IPS-15b (cell line): ENCODE data around the gene CDHR4.

Experiments
- H3K27me3 ChIP-seq: one replicate; pipeline ENCODE4 v1.6.1; 2013; ENCODE audit warnings: low read length; ENCODE audit not compliant: control insufficient read depth, insufficient read depth
- H3K36me3 ChIP-seq: one replicate; pipeline ENCODE4 v1.6.1; 2013; ENCODE audit warnings: low read length; ENCODE audit not compliant: control insufficient read depth, insufficient read depth
- H3K4me1 ChIP-seq: one replicate; pipeline ENCODE4 v1.6.1; 2013; ENCODE audit warnings: mild to moderate bottlenecking, low read length; ENCODE audit not compliant: control insufficient read depth, insufficient read depth
- H3K4me3 ChIP-seq: one replicate; pipeline ENCODE4 v1.5.1; 2013; ENCODE audit warnings: low read depth, low read length
- H3K9ac ChIP-seq: one replicate; pipeline ENCODE4 v1.6.1; 2013; ENCODE audit warnings: low read depth, mild to moderate bottlenecking, low read length
- H3K9me3 ChIP-seq: one replicate; pipeline ENCODE4 v1.6.1; 2013; ENCODE audit warnings: mild to moderate bottlenecking, low read length; ENCODE audit not compliant: control insufficient read depth, insufficient read depth

Gene CDHR4

GRCh38 chr3:49799105-49799504 lies 568 bp downstream of the CDHR4 start:
- H3K9ac ChIP-seq = no peak overlapping the region
- H3K36me3 ChIP-seq = no peaks in the 10 kb centered on the region
- H3K27me3 ChIP-seq = peaks cover 14% of the 10 kb centered on the region
- no peak overlapping the region for H3K4me3 ChIP-seq
- H3K4me1 ChIP-seq = peaks cover 2% of the 10 kb centered on the region
- H3K9me3 ChIP-seq = no peaks in the 10 kb centered on the region

- Histone ChIP-seq H3K27me3 (no peaks in the 10 kb centered on the region), H3K9me3 (no peaks in the 10 kb centered on the region), H3K36me3 (no peaks in the 10 kb centered on the region), H3K4me3 (no peak overlapping the region), H3K9ac (no peak overlapping the region), H3K4me1 (no peaks in the 10 kb centered on the region)
These were observed 4.5 kb downstream of the CDHR4 start for GRCh38 chr3:49794926-49795905.

GRCh38 chr3:49794431-49794830 lies 5.2 kb downstream of the CDHR4 start:
- Histone ChIP-seq H3K9me3 (no peaks in the 10 kb centered on the region), H3K9ac (no peak overlapping the region), H3K36me3 (no peaks in the 10 kb centered on the region), H3K4me3 (no peak overlapping the region), H3K4me1 (peaks cover 3% of the 10 kb centered on the region), H3K27me3 (no peaks in the 10 kb centered on the region)

- Histone ChIP-seq H3K27me3 (no peaks in the 10 kb centered on the region), H3K4me1 (peaks cover 3% of the 10 kb centered on the region), H3K4me3 (no peak overlapping the region), H3K9me3 (no peaks in the 10 kb centered on the region), H3K9ac (no peak overlapping the region), H3K36me3 (no peaks in the 10 kb centered on the region)
These were observed 6.1 kb downstream of the CDHR4 start for GRCh38 chr3:49793486-49794085.

GRCh38 chr3:49792371-49793150 lies 7.1 kb downstream of the CDHR4 start:
- Histone ChIP-seq H3K4me3 (no peak overlapping the region), H3K36me3 (no peaks in the 10 kb centered on the region), H3K9ac (no peak overlapping the region), H3K4me1 (peaks cover 3% of the 10 kb centered on the region), H3K27me3 (no peaks in the 10 kb centered on the region), H3K9me3 (no peaks in the 10 kb centered on the region)

- Histone ChIP-seq H3K36me3 (no peaks in the 10 kb centered on the region), H3K9ac (no peak overlapping the region), H3K27me3 (no peaks in the 10 kb centered on the region), H3K4me1 (peaks cover 6% of the 10 kb centered on the region), H3K9me3 (no peaks in the 10 kb centered on the region), H3K4me3 (no peak overlapping the region)
These were observed 8.1 kb downstream of the CDHR4 start for GRCh38 chr3:49791571-49791970.

GRCh38 chr3:49790626-49791411 lies 8.9 kb downstream of the CDHR4 start:
- Histone ChIP-seq H3K4me1 (peaks cover 6% of the 10 kb centered on the region), H3K9ac (no peak overlapping the region), H3K9me3 (no peaks in the 10 kb centered on the region), H3K27me3 (no peaks in the 10 kb centered on the region), H3K4me3 (no peak overlapping the region), H3K36me3 (no peaks in the 10 kb centered on the region)

GRCh38 chr3:49788056-49788455 lies 11.6 kb downstream of the CDHR4 start:
- Histone ChIP-seq H3K4me3 (no peak overlapping the region), H3K36me3 (peaks cover 3% of the 10 kb centered on the region), H3K4me1 (peaks cover 6% of the 10 kb centered on the region)

GRCh38 chr3:49787536-49787935 lies 12.1 kb downstream of the CDHR4 start:
- peaks cover 6% of the 10 kb centered on the region for H3K4me1 ChIP-seq
- H3K9me3 ChIP-seq = no peaks in the 10 kb centered on the region
- H3K27me3 ChIP-seq = no peaks in the 10 kb centered on the region
- H3K9ac ChIP-seq = no peak overlapping the region
- peaks cover 3% of the 10 kb centered on the region for H3K36me3 ChIP-seq
- no peak overlapping the region for H3K4me3 ChIP-seq

More at GRCh38 chr3:49788056-49788455, 11.6 kb downstream of the CDHR4 start:
- H3K9ac ChIP-seq = no peak overlapping the region
- no peaks in the 10 kb centered on the region for H3K27me3 ChIP-seq
- no peaks in the 10 kb centered on the region for H3K9me3 ChIP-seq

- no peak overlapping the region for H3K9ac ChIP-seq
- peaks cover 6% of the 10 kb centered on the region for H3K4me1 ChIP-seq
- H3K4me3 ChIP-seq = peak overlapping the region; percentile 53
- H3K36me3 ChIP-seq = peaks cover 3% of the 10 kb centered on the region
- H3K27me3 ChIP-seq = no peaks in the 10 kb centered on the region
- H3K9me3 ChIP-seq = no peaks in the 10 kb centered on the region
These were observed 12.6 kb downstream of the CDHR4 start for GRCh38 chr3:49787182-49787464.
